GM23338 (cell line): Measurements from ENCODE around the gene DCLRE1B. TPM values are rescaled to one million over a fixed set of nuclear protein-coding genes. Genes with fewer than 3 reads are reported as not detected.

Experiments used
- ATAC-seq: fragments of 200-7000 bp; cut with Tn5 transposase; 3 replicates; pipeline ENCODE4 v1.9.1; 2020
- DNase-seq: peaks from one replicate; pipeline ENCODE4 v3.0.0-alpha.2; 2015; ENCODE audit warnings: low spot score
- H2AFZ ChIP-seq: fragments of 200-600 bp; sonication (generic); 2 replicates; pipeline ENCODE4 v1.8.0; 2016; ENCODE audit warnings: antibody characterized with exemption, mild to moderate bottlenecking, moderate library complexity
- H3F3A ChIP-seq: fragments of 200-600 bp; sonication (generic); replicated peaks from 2 replicates; pipeline ENCODE4 v1.8.0; 2017; ENCODE audit warnings: antibody characterized with exemption, mixed run types, low read depth
- H3K27ac ChIP-seq: fragments of 200-600 bp; sonication (generic); 2 replicates; pipeline ENCODE4 v1.6.1; 2016; ENCODE audit warnings: low read depth
- H3K27me3 ChIP-seq: fragments of 200-600 bp; sonication (generic); 2 replicates; pipeline ENCODE4 v1.8.0; 2016; ENCODE audit warnings: mild to moderate bottlenecking, mixed run types, moderate library complexity; ENCODE audit not compliant: insufficient read depth
- H3K36me3 ChIP-seq: fragments of 200-600 bp; sonication (generic); 2 replicates; pipeline ENCODE4 v1.8.0; 2016; ENCODE audit warnings: mild to moderate bottlenecking; ENCODE audit not compliant: insufficient read depth
- H3K4me1 ChIP-seq: fragments of 200-600 bp; sonication (generic); 2 replicates; pipeline ENCODE4 v1.8.0; 2016; ENCODE audit warnings: mild to moderate bottlenecking, moderate library complexity; ENCODE audit not compliant: insufficient read depth
- H3K4me2 ChIP-seq: fragments of 200-600 bp; sonication (generic); 2 replicates; pipeline ENCODE4 v1.7.1; 2017; ENCODE audit warnings: mixed run types
- H3K4me3 ChIP-seq: fragments of 200-600 bp; sonication (generic); 2 replicates; pipeline ENCODE4 v1.6.1; 2016; ENCODE audit warnings: mixed run types
- H3K79me2 ChIP-seq: fragments of 200-600 bp; sonication (generic); replicated peaks from 2 replicates; pipeline ENCODE4 v1.8.0; 2017; ENCODE audit warnings: mild to moderate bottlenecking; ENCODE audit not compliant: insufficient read depth
- H3K9me2 ChIP-seq: fragments of 200-600 bp; sonication (generic); 2 replicates; pipeline ENCODE4 v1.8.0; 2017; ENCODE audit not compliant: insufficient read depth
- H4K20me1 ChIP-seq: fragments of 200-600 bp; sonication (generic); replicated peaks from 2 replicates; pipeline ENCODE4 v1.8.0; 2017; ENCODE audit warnings: mild to moderate bottlenecking; ENCODE audit not compliant: insufficient read depth
- H3K27ac Mint-ChIP-seq: 2 replicates; pipeline ENCODE4 v1.8.0; 2020; ENCODE audit warnings: inconsistent platforms, mild to moderate bottlenecking, moderate library complexity, mixed read lengths
- H3K27me3 Mint-ChIP-seq: 3 replicates; pipeline ENCODE4 v1.8.0; 2022; ENCODE audit warnings: low read depth, mild to moderate bottlenecking, moderate library complexity, mixed read lengths, inconsistent platforms; ENCODE audit not compliant: insufficient read depth, poor library complexity
- H3K36me3 Mint-ChIP-seq: 3 replicates; pipeline ENCODE4 v1.8.0; 2021; ENCODE audit warnings: low read depth, mild to moderate bottlenecking, inconsistent platforms, moderate library complexity, mixed read lengths
- H3K4me1 Mint-ChIP-seq: 3 replicates; pipeline ENCODE4 v1.8.0; 2020; ENCODE audit warnings: mild to moderate bottlenecking, inconsistent platforms, mixed read lengths
- H3K4me3 Mint-ChIP-seq: 3 replicates; pipeline ENCODE4 v1.8.0; 2021; ENCODE audit warnings: moderate library complexity, mild to moderate bottlenecking, inconsistent platforms, mixed read lengths
- H3K9me3 Mint-ChIP-seq: 3 replicates; pipeline ENCODE4 v1.8.0; 2020; ENCODE audit warnings: moderate library complexity, mild to moderate bottlenecking, inconsistent platforms, mixed read lengths
- ETS1 ChIP-seq: IDR thresholded peaks from 2 replicates; pipeline ENCODE4 v1.6.1; 2016; ENCODE audit warnings: antibody characterized with exemption
- EZH2 ChIP-seq: fragments of 200-600 bp; sonication (generic); IDR thresholded peaks from one replicate; pipeline ENCODE4 v1.8.0; 2017; ENCODE audit warnings: antibody characterized with exemption, mild to moderate bottlenecking, low read depth; ENCODE audit not compliant: unreplicated experiment
- EZH2phosphoT487 ChIP-seq: fragments of 200-600 bp; sonication (generic); IDR thresholded peaks from one replicate; pipeline ENCODE4 v1.8.1; 2018; ENCODE audit warnings: antibody characterized with exemption; ENCODE audit not compliant: unreplicated experiment
- NANOG ChIP-seq: IDR thresholded peaks from 2 replicates; pipeline ENCODE4 v1.6.1; 2016; ENCODE audit warnings: antibody characterized with exemption, borderline replicate concordance
- POLR2AphosphoS5 ChIP-seq: IDR thresholded peaks from 2 replicates; pipeline ENCODE4 v1.6.1; 2016; ENCODE audit warnings: antibody characterized with exemption, low read depth
- STAT1 ChIP-seq: IDR thresholded peaks from one replicate; pipeline ENCODE4 v1.6.1; 2016; ENCODE audit warnings: antibody characterized with exemption; ENCODE audit not compliant: unreplicated experiment
- ZNF114 ChIP-seq: fragments of 250-450 bp; sonication (Bioruptor Pico); IDR thresholded peaks from 2 replicates; pipeline ENCODE4 v1.5.0; 2020; ENCODE audit warnings: mild to moderate bottlenecking, moderate library complexity
- ZNF331 ChIP-seq: fragments of 250-450 bp; sonication (Bioruptor Pico); IDR thresholded peaks from 2 replicates; pipeline ENCODE4 v1.5.0; 2020; ENCODE audit warnings: low read depth, mild to moderate bottlenecking, moderate library complexity
- ZNF462 ChIP-seq: fragments of 250-450 bp; sonication (Bioruptor Pico); IDR thresholded peaks from 2 replicates; pipeline ENCODE4 v1.5.0; 2020; ENCODE audit warnings: mild to moderate bottlenecking, moderate library complexity
- polyA plus RNA-seq: library from polyadenylated mRNA; unstranded; fragments of >200 nt; fragmentation: Nextera tagmentation; extraction: Ambion mirVana; gene quantifications from 2 replicates; pipeline ENCODE4 v1.2.1, GENCODE V29; 2016
- total RNA-seq: library from RNA; depleted of rRNA; stranded (reverse); fragments of >200 nt; shearing (Covaris generic); gene quantifications from 2 replicates; pipeline ENCODE4 v1.2.3, GENCODE V29; 2014

The DCLRE1B gene
- total and polyA plus RNA-seq, 2 experiments from 2014 or later, result 6.3 to 9.7 TPM

- Mint-ChIP-seq H3K9me3 (no peaks in the 10 kb centered on the region), H3K36me3 (no peaks in the 10 kb centered on the region), H3K4me3 (no peak overlapping the region), H3K4me1 (no peaks in the 10 kb centered on the region), H3K27me3 (peaks cover under 1% of the 10 kb centered on the region), H3K27ac (no peak overlapping the region)
- Histone ChIP-seq H3K9me2 (no peaks in the 10 kb centered on the region), H3K27ac (no peak overlapping the region), H4K20me1 (no peaks in the 10 kb centered on the region), H3F3A (no peaks in the 10 kb centered on the region), H3K36me3 (no peaks in the 10 kb centered on the region), H3K27me3 (no peaks in the 10 kb centered on the region), H2AFZ (no peak overlapping the region), H3K4me3 (no peak overlapping the region), H3K79me2 (no peaks in the 10 kb centered on the region), H3K4me1 (no peaks in the 10 kb centered on the region), H3K4me2 (no peak overlapping the region)
- ATAC-seq (no peak), DNase-seq (no peak)
- TF ChIP-seq EZH2, result no peak
- no peak for TF ChIP-seq ZNF331
- TF ChIP-seq ZNF462, result no peak
- TF ChIP-seq ZNF114 (CRISPR knock-in tag), result no peak
- no peak for TF ChIP-seq EZH2phosphoT487
- no peak for TF ChIP-seq POLR2AphosphoS5
- no peak for TF ChIP-seq STAT1
- TF ChIP-seq ETS1, result no peak
- no peak for TF ChIP-seq NANOG
Observed at GRCh38 chr1:113855630-113856400, 49.3 kb upstream of the DCLRE1B start.
